GM18517 (cell line): ENCODE data around the gene ISX.
"Not testable (repeated sequence)": the region's sequence is repeated elsewhere in the genome, so short reads cannot be mapped to it uniquely, and the experiment has no call there.

ENCODE experiments used
- ATAC-seq: cut with Tn5 transposase; IDR thresholded peaks from one replicate; pipeline ENCODE4 v1.9.1; 2021; ENCODE audit warnings: mild to moderate bottlenecking, moderate library complexity; ENCODE audit not compliant: unreplicated experiment

The ISX gene

GRCh38 chr22:35065796-35066218 is at the start of gene ISX:
Gene ISX, plus strand, starts transcription at chr22:35066158. Its CDS starts 930 bp downstream, at chr22:35067088.
- no peak for ATAC-seq

- no peak for ATAC-seq
Observed at GRCh38 chr22:35016909-35017308, 49.0 kb upstream of the ISX start.

GRCh38 chr22:35018995-35019394 is 47.0 kb upstream of the ISX start:
- no peak for ATAC-seq

GRCh38 chr22:35020517-35020916 is 45.4 kb upstream of the ISX start:
- no peak for ATAC-seq

- ATAC-seq, result no peak
Observed at GRCh38 chr22:35021161-35021560, 44.8 kb upstream of the ISX start.

GRCh38 chr22:35022291-35022690 is 43.7 kb upstream of the ISX start:
- ATAC-seq, result no peak

- no peak for ATAC-seq
Observed at GRCh38 chr22:35023692-35024363, 42.1 kb upstream of the ISX start.

GRCh38 chr22:35024364-35024692 is 41.6 kb upstream of the ISX start:
- ATAC-seq, result no peak

GRCh38 chr22:35030112-35030511 is 35.8 kb upstream of the ISX start:
- not testable (repeated sequence) for ATAC-seq

- no peak for ATAC-seq
Observed at GRCh38 chr22:35032571-35032970, 33.4 kb upstream of the ISX start.

GRCh38 chr22:35033635-35034296 is 32.2 kb upstream of the ISX start:
- no peak for ATAC-seq

- ATAC-seq, result no peak
Observed at GRCh38 chr22:35034963-35035362, 31.0 kb upstream of the ISX start.

GRCh38 chr22:35037089-35037488 is 28.9 kb upstream of the ISX start:
- no peak for ATAC-seq

- ATAC-seq, result no peak
Observed at GRCh38 chr22:35039625-35040024, 26.3 kb upstream of the ISX start.

GRCh38 chr22:35043252-35043933 is 22.6 kb upstream of the ISX start:
- ATAC-seq, result no peak

- no peak for ATAC-seq
Observed at GRCh38 chr22:35043934-35044319, 22.0 kb upstream of the ISX start.

GRCh38 chr22:35044607-35045390 is 21.2 kb upstream of the ISX start:
- no peak for ATAC-seq

GRCh38 chr22:35045451-35045850 is 20.5 kb upstream of the ISX start:
- no peak for ATAC-seq

- no peak for ATAC-seq
Observed at GRCh38 chr22:35046744-35047462, 19.1 kb upstream of the ISX start.

- not testable (repeated sequence) for ATAC-seq
Observed at GRCh38 chr22:35050038-35050437, 15.9 kb upstream of the ISX start.

GRCh38 chr22:35051013-35051535 is 14.9 kb upstream of the ISX start:
- no peak for ATAC-seq
